Right lobe of liver (tissue), 6 donors: ENCODE data around the gene NMBR. TPM values are rescaled to one million over a fixed set of nuclear protein-coding genes. Genes with fewer than 3 reads are reported as not detected.
A peak's percentile ranks its signal among the peaks of the same experiment; 100 is the strongest.
"Not testable (repeated sequence)": the region's sequence is repeated elsewhere in the genome, so short reads cannot be mapped to it uniquely, and the experiment has no call there.

Experiments
- ATAC-seq, 4 donors: fragments of 200-7000 bp; cut with Tn5 transposase; one replicate each; pipeline ENCODE4 v1.9.1; 2020; ENCODE audit warnings: mild to moderate bottlenecking in 4 of 4, moderate library complexity in 4 of 4
- DNase-seq, 3 donors: peaks; one replicate each; pipeline ENCODE4 v3.0.0-alpha.2; 2020
- H3K27ac ChIP-seq, 3 donors: fragments of 200-600 bp; one replicate each; pipeline ENCODE4 v1.8.0; 2022
- H3K27me3 ChIP-seq, 2 donors: fragments of 200-600 bp; one replicate each; pipeline ENCODE4 v1.8.0; 2022
- H3K36me3 ChIP-seq, 4 donors: fragments of 200-600 bp; sonication (generic) in 1 of 4; one replicate each; pipeline versions ENCODE4 v1.5.1 to v1.8.0; 2017 to 2022; ENCODE audit warnings: control low read depth in 1 of 4
- H3K4me1 ChIP-seq, 4 donors: fragments of 200-600 bp; sonication (generic) in 1 of 4; one replicate each; pipeline versions ENCODE4 v1.5.1 to v1.8.0; 2017 to 2022; ENCODE audit warnings: control low read depth in 1 of 4
- H3K4me3 ChIP-seq, 3 donors: fragments of 200-600 bp; one replicate each; pipeline ENCODE4 v1.8.0; 2022
- H3K9me3 ChIP-seq, 4 donors: fragments of 200-600 bp; sonication (generic) in 1 of 4; one replicate each; pipeline versions ENCODE4 v1.5.1 to v1.8.0; 2017 to 2022; ENCODE audit warnings: control low read depth in 1 of 4
- CTCF ChIP-seq, 4 donors: fragments of 200-600 bp in 3 of 4; fragments of 450-650 bp in 1 of 4; IDR thresholded peaks; one replicate each; pipeline versions ENCODE4 v1.5.1 to v1.8.0; 2016 to 2022; ENCODE audit warnings: antibody characterized with exemption in 4 of 4, mild to moderate bottlenecking in 2 of 4
- POLR2A ChIP-seq: fragments of 450-650 bp; IDR thresholded peaks from one replicate; pipeline ENCODE4 v1.6.1; 2017; ENCODE audit warnings: antibody characterized with exemption, mild to moderate bottlenecking
- WGBS: methylation state at CpG from one replicate; pipeline ENCODE4 v1.1.6; 2018; ENCODE audit warnings: low coverage, low lambda C conversion rate; ENCODE audit not compliant: insufficient coverage; ENCODE audit errors: missing lambda C conversion rate; 5-methylcytosine and 5-hydroxymethylcytosine counted together
- intact Hi-C, 2 donors: fragments of 100-400 bp; cut with DNase I; formaldehyde crosslinking; loops; one replicate each; pipeline versions ENCODE4 v1.11.2 to v1.14.1; 2022
- total RNA-seq, 6 experiments: library from RNA; depleted of rRNA in 2 of 6; stranded (reverse); fragments of >200 nt in 2 of 6; fragmentation: NEBNext Ultra II Directional in 3 of 6; extraction: Animal tissue kit (Norgen Biotek cat#: 25700) in 3 of 6; gene quantifications; one replicate each; pipeline versions ENCODE4 v1.1.0 to v1.2.4, GENCODE V29; 2016 to 2023
- donor health status: DM: no; HTN: yes; CAD: no.
- donor health status: DM: no; HTN: no; CAD: no.
- donor health status: DM: no; HTN: no; CAD: no.
- donor health status: DM: no; HTN: yes; CAD: no.
- donor health status: DM: no; HTN: yes; CAD: no.

Gene NMBR
- total RNA-seq, 6 experiments from 2014 or later, result not detected

- intact Hi-C loops, result no loop called here
- 0% methylated on average over 4 of the region's 4 CpGs for WGBS
- DNase-seq (peak; percentile 57 to 75 (median 68)), ATAC-seq (peak; percentile 70 to 84 (median 76))
- Histone ChIP-seq H3K27me3 (no peaks in the 10 kb centered on the region), H3K4me1 (no peaks in the 10 kb centered on the region), H3K27ac (no peak overlapping the region), H3K4me3 (no peak overlapping the region), H3K9me3 (no peaks in the 10 kb centered on the region), H3K36me3 (no peaks in the 10 kb centered on the region)
- TF ChIP-seq POLR2A (no peak), CTCF (IDR thresholded peaks at IDR 0.05) (peak; percentile 74 to 81 (median 80))
These were observed 34.4 kb downstream of the NMBR start for GRCh38 chr6:142112451-142113061.

GRCh38 chr6:142110820-142111219 lies 36.1 kb downstream of the NMBR start:
- DNase-seq, ATAC-seq: not testable (repeated sequence)
- 82% methylated on average over 9 of the region's 9 CpGs for WGBS

GRCh38 chr6:142104820-142105219 lies 42.1 kb downstream of the NMBR start:
- H3K9me3 ChIP-seq, H3K27me3 ChIP-seq, H3K4me3 ChIP-seq, H3K36me3 ChIP-seq, intact Hi-C loops, H3K4me1 ChIP-seq, ATAC-seq, H3K27ac ChIP-seq, DNase-seq: not testable (repeated sequence)
- 90% methylated on average over 5 of the region's 5 CpGs for WGBS

More at GRCh38 chr6:142110820-142111219, 36.1 kb downstream of the NMBR start:
- H3K27me3 ChIP-seq, H3K36me3 ChIP-seq, H3K4me1 ChIP-seq, intact Hi-C loops, H3K9me3 ChIP-seq, H3K4me3 ChIP-seq, H3K27ac ChIP-seq: not testable (repeated sequence)

- no peaks in the 10 kb centered on the region for H3K4me1 ChIP-seq
- peaks cover 0 to 13% of the 10 kb centered on the region in 2 donors for H3K27me3 ChIP-seq
- H3K4me3 ChIP-seq, result no peak overlapping the region
- DNase-seq, result peak in 2 of 3 donors; percentile 32 to 60
- H3K9me3 ChIP-seq, result no peaks in the 10 kb centered on the region
- no peaks in the 10 kb centered on the region for H3K36me3 ChIP-seq
- no peak for TF ChIP-seq CTCF (IDR thresholded peaks at IDR 0.05)
- TF ChIP-seq POLR2A, result no peak
- ATAC-seq, result peak; percentile 62 to 82 (median 69)
- intact Hi-C loops, result no loop called here
- 1% methylated on average over 9 of the region's 14 CpGs for WGBS
- H3K27ac ChIP-seq, result no peak overlapping the region
These were observed 58.1 kb downstream of the NMBR start for GRCh38 chr6:142088858-142089216.

- WGBS, result 14% methylated on average over 17 of the region's 49 CpGs
- TF ChIP-seq CTCF (IDR thresholded peaks at IDR 0.05), result no peak
- no peak for TF ChIP-seq POLR2A
These were observed 58.7 kb downstream of the NMBR start for GRCh38 chr6:142087950-142088857.

More at GRCh38 chr6:142087950-142088857, 58.7 kb downstream of the NMBR start:
- Histone ChIP-seq H3K4me3 (no peak overlapping the region), H3K27me3 (peaks cover 0 to 13% of the 10 kb centered on the region in 2 donors), H3K27ac (no peak overlapping the region), H3K9me3 (no peaks in the 10 kb centered on the region), H3K36me3 (no peaks in the 10 kb centered on the region), H3K4me1 (no peaks in the 10 kb centered on the region)
- no peak for ATAC-seq
- DNase-seq, result peak in 1 of 3 donors; percentile 41
- intact Hi-C loops, result no loop called here
